Iris pigment epithelial cell (primary cell): ENCODE results near the gene CLEC16A.
"Not testable (repeated sequence)": the region's sequence is repeated elsewhere in the genome, so short reads cannot be mapped to it uniquely, and the experiment has no call there.

Source experiments
- DNase-seq: peaks from one replicate; pipeline ENCODE4 v3.0.0-alpha.2; 2011; ENCODE audit warnings: low read depth

CLEC16A gene

DNA sequence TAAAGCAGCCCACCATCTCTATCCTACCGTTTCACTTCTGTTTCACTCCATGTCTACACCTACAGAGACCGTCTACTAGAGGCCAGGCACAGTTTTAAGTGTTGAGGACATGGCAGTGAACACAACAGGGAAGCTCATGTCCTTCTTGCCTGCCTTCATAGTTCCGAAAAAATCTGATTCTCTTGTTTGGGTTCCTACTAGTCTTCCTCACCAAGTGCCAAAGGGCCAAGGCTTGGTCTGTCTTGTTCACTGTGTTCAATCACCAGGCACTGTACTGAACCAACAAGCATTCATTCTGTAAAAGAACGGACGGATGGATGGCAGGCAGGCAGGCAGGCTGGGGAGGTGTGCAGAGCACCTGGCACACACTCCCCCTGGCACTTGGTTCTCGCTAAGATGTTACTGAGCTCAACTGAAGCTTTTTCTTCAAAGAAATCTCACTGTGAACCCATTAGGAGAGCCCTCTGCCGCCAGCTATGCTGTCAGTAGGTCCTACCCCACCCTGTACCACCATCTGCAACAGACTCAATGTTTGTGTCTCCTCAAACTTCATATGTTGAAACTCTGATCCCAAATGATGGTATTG is 4.6 kb upstream of the CLEC16A start:
- DNase-seq = no peak

DNA sequence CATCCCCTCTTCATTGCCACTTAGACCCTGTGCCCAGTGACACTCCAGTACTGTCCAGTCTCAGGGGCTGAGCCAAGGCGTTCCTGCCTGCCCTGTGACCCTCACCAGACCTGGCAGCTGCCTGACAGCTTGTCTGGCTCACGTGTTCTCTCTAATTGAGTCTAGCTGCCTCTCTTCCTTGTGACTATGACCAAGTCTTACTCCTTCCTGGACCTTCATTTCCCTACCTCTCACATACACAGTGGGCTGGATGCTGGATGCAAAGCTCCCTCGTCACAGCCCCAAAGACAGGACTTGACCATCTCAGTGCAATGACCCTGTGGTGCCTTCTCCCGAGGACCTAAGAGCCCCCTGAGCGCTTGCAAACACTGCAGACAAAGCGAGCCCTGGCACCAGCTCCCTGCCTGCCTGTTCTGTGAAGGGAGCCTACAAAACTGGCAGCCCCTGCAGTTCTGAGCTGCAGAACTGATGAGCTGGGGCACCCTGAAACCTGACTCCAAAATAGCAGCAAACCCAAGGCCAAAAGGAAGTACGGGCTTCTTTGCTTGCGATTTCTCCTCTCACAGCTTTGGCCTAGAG is 3.8 kb upstream of the CLEC16A start:
- peak; percentile 58 for DNase-seq

DNA sequence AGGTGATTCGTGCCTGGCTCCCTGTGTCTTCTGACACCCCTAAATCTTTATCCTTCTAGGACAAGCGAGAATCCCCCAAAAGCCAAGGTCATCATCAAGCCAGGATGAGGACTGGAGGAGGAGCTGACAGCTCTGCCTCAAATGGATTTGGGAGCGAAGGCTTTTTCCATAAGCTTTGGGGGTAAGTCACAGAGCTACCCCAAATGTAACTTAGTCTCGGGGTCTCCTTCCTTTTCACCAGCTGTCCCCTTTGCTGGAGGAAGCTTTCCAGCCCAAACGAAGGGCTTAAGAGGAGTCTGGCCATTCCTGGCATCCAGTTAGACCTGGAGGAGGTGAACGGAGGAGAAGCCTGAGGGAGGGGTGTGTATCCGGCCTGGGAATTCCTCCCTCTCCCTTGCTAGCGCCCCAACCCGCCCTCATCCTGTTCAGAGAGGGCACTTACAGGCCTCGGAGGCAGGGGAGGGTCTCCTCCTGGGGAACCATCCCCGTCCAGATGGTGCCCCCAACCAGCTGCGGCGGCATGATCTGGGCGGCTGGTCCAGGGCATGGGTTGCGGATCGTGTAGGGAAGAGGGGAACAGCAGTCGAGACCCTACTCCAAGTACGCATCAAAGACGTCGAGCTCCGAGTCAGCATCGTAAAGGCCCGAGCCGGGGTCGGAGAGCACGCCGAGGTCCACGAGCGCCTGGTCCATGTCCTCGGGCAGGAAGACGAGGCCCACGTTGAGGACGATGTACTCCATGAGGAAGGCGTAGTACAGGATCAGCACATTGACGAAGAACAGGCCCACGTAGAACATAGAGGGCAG is 3.0 kb upstream of the CLEC16A start:
- DNase-seq = no peak

DNA sequence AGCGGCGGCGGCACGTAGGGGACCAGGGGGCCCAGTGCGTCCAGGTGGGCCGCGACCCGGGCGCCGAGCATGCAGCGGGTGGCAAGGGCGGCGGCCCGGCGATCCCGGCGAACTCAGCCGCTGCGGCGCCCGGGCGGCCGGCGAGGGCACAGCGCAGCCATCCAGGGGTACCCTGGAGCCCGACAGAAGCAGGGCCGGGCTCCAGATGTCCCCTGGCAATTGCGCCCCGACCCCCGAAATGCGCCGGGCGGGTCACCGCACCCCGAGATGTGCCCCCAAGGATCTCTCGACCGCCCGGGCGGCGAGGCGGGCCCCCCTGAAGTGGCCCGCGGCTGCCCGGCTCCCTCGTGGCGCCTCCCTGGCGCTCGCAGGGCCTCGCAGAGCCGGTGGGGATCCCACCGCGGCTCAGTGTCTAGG is 2.4 kb upstream of the CLEC16A start:
- not testable (repeated sequence) for DNase-seq

GRCh38 chr16:10942352-10943063 is 1.9 kb upstream of the CLEC16A start, which contains the start of gene DEXI:
DEXI (minus strand) TSS chr16:10942468; CDS start chr16:10942005, 463 bp downstream.
- peak; percentile 86 for DNase-seq

- no peak for DNase-seq
Observed at GRCh38 chr16:10943064-10943353, 1.4 kb upstream of the CLEC16A start.

DNA sequence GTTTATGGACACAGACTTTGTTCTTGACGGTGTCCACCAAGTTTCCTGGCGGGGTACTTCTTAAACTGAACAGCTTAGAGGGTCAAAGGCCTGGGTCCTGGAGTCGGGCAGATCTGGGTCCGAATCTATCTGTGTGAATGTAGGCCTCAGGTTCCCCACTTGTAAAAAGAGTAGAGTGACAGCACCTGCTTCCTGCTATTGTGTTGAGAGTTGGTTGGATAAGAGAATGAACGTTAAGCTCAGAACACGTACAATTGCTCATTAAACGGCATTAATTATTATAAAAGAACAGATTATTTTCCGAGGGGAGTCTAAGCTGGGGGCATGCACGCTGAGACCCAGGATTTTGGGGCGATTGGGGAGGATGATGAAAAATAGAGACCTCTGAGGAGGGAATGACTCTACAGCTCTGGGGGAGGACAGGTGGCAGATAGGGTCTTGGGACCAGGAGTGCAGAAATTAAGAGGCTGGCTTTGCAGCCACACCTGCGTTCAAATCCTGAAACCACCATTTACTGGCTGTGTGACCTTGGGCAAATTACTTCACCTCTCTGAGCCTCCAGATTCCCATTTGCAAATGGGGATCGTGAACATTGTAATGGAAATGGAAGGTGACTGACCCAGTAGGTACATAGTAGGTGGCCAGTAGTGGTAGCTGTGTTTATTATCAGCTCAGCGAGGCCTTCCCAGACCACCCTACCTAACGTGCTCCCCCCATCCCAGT is 862 bp downstream of the CLEC16A start:
- DNase-seq = no peak

DNA sequence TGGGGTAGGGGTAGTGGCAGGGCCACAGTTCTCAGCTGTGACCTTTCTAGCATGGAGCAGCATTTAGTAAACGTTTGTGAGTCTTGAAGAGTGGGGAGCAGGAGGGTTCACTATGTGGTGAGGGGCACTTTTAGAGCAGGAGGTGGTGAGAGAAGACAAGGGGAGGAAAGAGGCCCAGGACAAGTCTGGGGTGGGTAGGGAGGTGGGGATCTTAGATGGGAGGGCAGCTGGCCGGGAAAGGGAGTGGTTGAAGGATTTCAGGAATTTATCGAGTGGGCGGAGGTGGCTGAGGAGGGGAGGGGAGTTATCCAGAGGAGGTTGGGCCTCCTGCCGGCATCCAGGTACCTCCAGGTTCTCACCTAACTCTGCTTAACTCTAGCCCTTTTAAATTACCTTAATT is 1.9 kb downstream of the CLEC16A start:
- DNase-seq = no peak

GRCh38 chr16:10947211-10947787 is 2.9 kb downstream of the CLEC16A start:
- no peak for DNase-seq

- no peak for DNase-seq
Observed at GRCh38 chr16:10949424-10949970, 5.1 kb downstream of the CLEC16A start.

DNA sequence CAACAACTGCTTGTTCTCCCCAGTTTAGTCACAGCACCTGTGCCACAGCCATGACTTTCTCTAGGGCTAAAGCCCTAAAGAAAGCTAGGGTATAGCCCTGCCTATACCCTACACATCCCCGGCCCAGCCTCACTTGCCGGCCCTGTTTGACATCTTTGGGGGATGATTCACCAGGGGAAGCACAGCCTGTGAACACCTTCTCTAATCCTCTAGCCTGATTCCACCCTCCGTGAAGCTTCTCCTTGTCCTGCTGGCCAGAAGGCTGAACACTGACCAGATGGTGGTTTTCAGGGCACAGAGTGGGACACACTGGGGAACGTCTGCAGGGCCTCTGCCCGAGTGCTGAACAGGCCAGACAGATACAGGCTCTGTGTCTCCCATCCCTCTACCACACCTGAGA is 6.0 kb downstream of the CLEC16A start:
- peak; percentile 62 for DNase-seq

- DNase-seq = peak; percentile 71
Observed at GRCh38 chr16:10951026-10951425, 6.7 kb downstream of the CLEC16A start.

GRCh38 chr16:10954903-10955302 is 10.5 kb downstream of the CLEC16A start:
- DNase-seq = no peak

DNA sequence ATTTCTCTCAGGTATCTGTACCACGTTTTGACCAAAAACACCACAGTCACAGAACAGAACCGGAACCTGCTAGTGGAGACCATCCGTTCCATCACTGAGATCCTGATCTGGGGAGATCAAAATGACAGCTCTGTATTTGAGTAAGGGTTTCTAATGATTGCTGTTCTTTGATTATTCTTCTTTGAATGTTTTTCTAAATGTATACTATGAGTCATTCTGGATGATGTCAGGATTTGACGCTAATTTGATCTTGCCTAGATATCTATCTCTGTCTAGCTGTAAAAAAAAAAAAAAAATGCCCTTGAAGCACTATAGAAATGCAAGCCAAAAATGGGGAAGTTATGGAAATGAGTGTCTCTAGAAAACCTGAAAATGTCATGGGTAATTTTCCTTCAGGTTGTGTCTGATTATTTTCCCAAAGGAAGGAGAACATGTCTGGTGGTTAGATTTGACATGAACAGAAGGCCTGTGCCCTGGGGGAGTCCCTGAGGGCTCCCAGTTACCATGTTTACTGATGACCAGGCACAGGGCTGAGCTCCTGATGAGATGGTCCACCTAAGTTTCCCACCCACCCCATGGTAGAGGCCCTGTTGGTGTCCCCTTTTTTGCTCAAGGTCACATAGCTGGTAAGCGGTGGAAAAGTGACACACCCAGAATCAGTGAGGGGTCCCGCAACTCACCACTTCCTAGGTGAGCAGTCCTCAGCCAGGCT is 13.6 kb downstream of the CLEC16A start:
- peak; percentile 73 for DNase-seq

DNA sequence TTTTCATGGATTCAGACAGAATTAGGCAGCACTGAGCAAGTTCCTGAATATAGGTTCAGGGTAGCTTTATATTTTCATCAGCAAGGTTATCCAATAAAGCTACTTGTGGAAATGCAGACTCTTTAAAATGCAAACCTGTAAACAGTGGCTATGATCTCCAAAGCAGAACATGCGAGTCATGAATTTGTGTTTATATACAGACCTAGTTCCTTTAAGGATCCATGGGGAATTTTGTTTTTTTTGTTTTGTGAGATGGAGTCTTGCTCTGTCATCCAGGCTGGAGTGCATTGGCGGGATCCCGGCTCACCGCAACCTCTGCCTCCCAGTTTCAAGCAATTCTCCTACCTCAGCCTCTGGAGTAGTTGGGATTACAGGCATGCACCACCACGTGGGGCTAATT is 14.8 kb downstream of the CLEC16A start:
- no peak for DNase-seq

DNA sequence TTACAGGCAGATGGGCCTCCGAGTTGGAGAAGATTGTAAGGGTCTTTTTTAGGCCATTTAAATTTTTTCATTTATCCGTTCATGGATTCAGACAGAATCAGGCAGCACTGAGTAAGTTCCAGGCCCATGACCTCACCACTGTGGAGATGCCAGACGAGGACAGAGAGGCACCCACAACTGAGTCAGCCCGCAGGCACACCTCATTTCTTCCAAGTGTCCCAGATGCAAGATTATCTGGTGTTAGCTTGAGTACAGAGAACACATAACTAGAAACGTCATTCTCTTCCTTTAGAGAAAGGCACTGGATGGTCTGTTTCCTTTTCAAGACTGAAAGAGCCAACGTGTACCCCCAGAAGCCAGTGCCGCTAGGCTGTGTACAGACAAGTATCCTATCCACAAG is 16.9 kb downstream of the CLEC16A start:
- peak; percentile 97 for DNase-seq

DNA sequence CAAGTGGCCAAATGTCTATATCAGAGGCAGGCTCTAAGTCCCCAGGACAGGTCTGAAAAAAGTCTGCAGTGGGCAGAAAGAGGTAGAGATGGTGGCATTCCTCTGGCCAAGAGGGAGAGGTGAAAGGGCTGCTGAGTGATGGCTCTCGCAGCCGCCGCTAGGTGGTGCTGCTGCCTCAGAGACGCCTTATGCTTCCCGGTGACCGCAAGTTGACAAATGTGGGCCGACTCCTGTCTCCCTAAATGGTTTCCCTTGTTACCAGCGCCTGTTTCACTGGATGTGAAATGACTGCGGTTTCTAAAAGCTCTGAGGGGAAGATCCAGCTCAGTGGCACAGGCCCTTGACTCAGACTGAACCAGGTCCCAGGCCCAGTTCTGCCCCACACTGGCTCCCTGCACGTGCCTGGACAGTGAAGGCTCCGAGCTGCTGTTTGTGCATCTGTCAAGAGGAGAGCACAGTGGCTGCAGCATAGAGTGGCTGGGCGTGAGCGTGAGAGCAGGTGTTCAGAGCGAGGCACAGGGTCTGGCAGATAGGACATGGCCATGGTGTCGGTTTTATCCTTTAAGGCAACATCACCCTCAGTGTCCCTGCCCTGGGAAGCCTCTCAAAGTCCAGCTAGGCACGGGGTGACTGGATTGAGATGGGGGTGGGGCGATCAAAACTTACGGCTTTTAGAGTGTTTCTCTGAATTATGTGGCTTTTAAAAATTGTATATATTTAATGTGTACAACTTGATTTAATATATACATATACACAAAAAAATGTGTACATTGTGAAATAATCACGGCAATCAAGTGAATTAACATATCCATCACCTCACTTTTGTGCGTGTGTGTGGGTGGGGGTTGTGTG is 19.9 kb downstream of the CLEC16A start:
- DNase-seq = peak; percentile 72

- DNase-seq = no peak
Observed at GRCh38 chr16:10964891-10965326, 20.5 kb downstream of the CLEC16A start.

DNA sequence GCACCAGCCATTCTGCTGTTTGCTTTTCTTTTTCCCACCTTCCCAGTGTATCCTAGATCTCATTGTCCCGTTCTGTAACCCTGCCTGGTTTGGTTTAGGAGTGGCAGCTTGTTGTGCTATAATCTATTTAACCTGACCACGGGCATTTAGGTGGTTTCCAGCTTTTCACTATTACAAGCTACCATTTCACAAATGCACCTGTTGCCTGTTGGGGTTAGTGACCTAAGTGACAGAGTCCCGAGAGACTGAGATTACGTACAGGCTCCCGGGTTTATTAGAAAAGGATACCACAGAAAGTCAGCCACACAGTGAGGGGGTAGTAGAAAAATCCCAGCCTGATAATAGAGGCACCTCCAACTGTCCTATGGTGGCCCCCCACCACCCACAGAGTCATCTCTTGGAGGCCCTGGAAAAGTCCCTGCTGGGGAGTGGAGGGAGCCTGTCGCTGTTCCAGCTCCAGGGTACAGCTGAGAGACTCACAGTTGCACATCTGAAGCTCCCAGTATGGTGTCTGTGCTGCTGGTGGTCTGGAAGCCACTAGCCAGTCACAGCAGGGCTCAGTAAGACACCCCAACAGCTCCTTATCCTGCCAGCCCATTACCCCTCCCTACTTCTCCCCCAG is 21.2 kb downstream of the CLEC16A start:
- no peak for DNase-seq
